ENCODE data around the gene ZCCHC4.

DNA sequence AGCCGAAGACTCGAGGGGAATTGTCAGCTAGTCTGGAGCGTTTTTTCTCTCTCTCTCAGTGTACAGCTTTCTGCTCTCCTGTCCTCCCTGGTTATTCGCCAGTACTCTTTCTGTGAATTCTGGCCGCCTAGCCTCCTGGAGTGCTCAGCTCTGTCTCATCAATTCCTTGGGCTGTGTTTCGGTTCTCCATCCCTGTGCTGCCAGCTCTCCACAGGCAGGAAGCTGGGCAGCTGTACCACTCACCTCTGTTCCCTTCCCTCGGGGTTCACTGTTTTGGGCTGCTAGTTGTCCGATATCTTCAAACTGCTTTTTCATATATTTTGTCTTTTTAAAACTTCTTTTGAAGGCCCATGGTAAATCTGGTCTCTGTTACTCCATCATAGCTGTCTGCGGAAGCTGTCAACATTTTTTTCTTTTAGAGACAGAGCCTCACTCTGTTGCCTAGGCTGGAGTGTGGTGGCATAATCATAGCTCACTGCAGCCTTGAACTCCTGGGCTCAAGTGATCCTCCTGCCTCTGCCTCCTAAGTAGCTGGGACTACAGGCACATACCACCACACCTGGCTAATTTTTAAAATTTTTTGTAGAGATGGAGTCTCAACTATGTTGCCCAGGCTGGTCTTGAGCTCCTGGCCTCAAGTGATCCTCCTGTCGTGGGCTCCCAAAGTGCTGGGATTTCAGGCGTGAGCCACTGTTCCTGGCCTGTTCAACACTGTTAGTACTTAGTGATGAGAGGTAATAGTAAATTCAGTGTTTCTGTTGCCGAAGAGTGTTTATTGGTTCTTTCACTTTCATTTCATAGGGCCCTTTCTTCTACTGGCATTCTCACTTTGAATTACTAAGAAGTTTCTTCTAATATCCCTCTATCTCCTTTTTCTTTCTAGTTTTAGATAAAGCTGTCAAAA is 18.6 kb downstream of the ZCCHC4 start:
- TF ChIP-seq, protein P1, sequence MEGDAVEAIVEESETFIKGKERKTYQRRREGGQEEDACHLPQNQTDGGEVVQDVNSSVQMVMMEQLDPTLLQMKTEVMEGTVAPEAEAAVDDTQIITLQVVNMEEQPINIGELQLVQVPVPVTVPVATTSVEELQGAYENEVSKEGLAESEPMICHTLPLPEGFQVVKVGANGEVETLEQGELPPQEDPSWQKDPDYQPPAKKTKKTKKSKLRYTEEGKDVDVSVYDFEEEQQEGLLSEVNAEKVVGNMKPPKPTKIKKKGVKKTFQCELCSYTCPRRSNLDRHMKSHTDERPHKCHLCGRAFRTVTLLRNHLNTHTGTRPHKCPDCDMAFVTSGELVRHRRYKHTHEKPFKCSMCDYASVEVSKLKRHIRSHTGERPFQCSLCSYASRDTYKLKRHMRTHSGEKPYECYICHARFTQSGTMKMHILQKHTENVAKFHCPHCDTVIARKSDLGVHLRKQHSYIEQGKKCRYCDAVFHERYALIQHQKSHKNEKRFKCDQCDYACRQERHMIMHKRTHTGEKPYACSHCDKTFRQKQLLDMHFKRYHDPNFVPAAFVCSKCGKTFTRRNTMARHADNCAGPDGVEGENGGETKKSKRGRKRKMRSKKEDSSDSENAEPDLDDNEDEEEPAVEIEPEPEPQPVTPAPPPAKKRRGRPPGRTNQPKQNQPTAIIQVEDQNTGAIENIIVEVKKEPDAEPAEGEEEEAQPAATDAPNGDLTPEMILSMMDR (IDR thresholded peaks at IDR 0.05), result no peak
- no peak for TF ChIP-seq POLR2A (IDR thresholded peaks at IDR 0.05)
